Fibroblast of villous mesenchyme (primary cell): Measurements from ENCODE around the gene UBALD1. TPM values are rescaled to one million over a fixed set of nuclear protein-coding genes. Genes with fewer than 3 reads are reported as not detected.
A peak's percentile ranks its signal among the peaks of the same experiment; 100 is the strongest.

Experiments
- DNase-seq: peaks from one replicate; pipeline ENCODE4 v3.0.0-alpha.2; 2010; ENCODE audit warnings: low read depth
- H3K4me3 ChIP-seq: 2 replicates; pipeline ENCODE4 v1.5.1; 2011; ENCODE audit warnings: low read depth, mild to moderate bottlenecking, low read length
- total RNA-seq: library from RNA; depleted of rRNA; stranded (reverse); fragments of >200 nt; gene quantifications from 2 replicates; pipeline ENCODE4 v1.2.3, GENCODE V29; 2012
- TF ChIP-seq, protein P1 (sequence below): IDR thresholded peaks from 2 replicates; pipeline ENCODE4 v1.5.1; 2012; ENCODE audit warnings: low read depth, mild to moderate bottlenecking, low read length; ENCODE audit not compliant: insufficient read depth

Gene UBALD1
- total RNA-seq, 1 donor, result 6.9 TPM

DNA sequence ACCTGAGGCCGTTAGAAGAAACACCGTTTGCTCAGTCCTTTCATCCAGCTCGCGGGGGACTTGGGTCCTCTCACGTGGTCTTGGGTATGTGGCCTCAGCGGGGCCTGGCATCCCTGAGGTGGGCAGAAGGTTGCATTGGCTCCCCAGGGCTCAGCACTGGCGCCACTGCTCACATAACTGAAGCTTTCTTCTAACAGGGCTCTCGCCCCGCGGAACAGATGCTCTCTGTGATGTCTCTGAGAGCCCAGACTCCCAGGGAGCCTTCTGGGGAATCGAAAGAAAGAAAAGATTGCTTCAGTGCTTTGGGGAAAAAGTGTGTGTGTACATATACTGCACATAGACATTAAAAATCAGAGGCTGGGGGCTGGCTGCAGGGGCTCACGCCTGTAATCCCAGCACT, 20.1 kb upstream of the UBALD1 start:
- TF ChIP-seq, protein P1, sequence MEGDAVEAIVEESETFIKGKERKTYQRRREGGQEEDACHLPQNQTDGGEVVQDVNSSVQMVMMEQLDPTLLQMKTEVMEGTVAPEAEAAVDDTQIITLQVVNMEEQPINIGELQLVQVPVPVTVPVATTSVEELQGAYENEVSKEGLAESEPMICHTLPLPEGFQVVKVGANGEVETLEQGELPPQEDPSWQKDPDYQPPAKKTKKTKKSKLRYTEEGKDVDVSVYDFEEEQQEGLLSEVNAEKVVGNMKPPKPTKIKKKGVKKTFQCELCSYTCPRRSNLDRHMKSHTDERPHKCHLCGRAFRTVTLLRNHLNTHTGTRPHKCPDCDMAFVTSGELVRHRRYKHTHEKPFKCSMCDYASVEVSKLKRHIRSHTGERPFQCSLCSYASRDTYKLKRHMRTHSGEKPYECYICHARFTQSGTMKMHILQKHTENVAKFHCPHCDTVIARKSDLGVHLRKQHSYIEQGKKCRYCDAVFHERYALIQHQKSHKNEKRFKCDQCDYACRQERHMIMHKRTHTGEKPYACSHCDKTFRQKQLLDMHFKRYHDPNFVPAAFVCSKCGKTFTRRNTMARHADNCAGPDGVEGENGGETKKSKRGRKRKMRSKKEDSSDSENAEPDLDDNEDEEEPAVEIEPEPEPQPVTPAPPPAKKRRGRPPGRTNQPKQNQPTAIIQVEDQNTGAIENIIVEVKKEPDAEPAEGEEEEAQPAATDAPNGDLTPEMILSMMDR, result no peak
- no peak for DNase-seq
- no peak overlapping the region for H3K4me3 ChIP-seq

DNA sequence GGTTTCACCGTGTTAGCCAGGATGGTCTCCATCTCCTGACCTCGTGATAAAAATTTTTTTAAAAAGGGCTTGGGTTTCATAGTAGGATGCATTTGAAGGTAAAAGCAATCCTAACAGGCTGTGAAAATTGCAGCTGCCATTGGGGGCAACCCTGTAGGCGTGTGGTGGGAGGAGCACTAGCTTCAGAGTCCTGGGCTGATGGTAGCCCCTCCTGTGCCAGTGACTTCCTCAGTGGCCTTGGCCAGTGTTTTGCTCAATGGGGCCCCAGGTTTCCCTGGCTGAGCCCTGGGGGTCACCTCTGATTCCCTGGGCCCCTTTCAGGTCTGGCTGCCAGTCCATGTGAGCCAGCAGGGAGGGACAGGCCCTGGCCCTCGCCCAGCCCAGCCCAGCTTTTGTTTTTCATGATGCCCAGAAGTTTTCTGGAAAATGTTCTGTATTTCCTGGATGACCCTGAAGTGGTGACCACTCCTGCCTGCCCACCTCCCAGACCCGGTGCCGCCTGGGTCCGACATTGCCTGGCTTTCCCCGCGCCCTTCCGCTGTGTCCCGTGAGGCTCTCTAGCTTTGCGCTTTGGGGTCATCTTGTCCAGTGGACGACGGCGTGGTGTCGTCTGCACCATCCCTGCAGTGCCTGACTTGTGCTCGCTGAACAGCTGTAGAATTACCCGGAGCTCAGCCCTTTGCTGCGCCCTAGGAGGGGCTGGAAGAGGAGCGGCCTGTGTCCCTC, 19.4 kb upstream of the UBALD1 start:
- TF ChIP-seq, protein P1, result no peak
- H3K4me3 ChIP-seq, result no peak overlapping the region
- DNase-seq, result no peak

DNA sequence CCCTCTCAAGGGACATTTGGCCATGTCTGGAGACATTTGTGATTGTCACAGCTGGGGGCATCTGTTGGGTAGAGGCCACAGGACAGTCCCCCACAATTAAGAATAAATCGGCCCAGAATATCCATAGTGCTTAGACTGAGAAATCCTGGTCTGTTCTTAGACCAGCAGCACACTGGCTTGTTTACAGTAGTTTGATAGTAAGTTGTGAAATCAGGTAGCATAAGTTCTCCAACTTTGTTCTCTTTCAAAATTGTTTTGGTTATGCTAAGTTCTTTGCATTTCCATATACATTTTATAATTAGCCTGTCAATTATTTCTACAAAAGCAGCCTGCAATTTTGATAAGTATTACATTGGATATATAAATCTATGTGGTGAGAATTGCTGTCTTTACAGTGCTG, 16.8 kb upstream of the UBALD1 start:
- peak; percentile 10 for DNase-seq
- TF ChIP-seq, protein P1, result no peak
- H3K4me3 ChIP-seq, result no peak overlapping the region

DNA sequence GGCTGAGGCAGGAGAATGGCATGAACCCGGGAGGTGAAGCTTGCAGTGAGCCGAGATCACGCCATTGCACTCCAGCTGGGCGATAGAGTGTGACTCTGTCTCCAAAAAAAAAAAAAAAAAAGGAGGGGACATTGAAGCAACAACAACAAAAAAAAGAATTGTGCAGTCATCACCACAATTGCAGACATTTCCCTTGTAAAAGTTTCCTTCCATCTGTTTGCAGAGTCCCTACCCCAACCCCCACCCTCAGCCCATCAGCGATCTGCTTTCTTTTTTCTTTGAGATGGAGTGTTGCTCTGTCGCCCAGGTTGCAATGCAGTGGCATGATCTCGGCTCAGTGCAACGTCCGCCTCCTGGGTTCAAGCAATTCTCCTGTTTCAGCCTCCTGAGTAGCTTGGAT, 13.6 kb upstream of the UBALD1 start:
- no peak overlapping the region for H3K4me3 ChIP-seq
- TF ChIP-seq, protein P1, result no peak
- no peak for DNase-seq

DNA sequence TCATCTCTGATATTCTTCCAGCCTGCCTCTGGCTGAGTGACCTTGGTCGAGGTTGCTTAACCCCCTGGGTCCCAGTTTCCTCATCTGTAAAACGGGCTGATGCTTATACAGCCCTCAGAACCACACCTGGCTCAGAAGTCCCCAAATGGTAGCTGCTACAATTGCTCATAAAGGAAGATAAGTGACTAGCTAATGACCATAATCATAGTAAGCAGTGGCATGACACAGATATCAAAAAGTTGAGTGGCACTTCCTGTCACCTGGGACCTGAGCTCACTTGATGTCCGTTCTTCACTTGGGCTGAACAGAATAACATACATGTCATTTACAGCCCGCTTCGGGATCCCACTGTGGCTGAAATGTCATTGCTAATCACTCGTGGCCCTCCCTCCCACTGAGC, 11.7 kb upstream of the UBALD1 start:
- peak overlapping the region; percentile 70 for H3K4me3 ChIP-seq
- DNase-seq, result no peak
- TF ChIP-seq, protein P1, result no peak

DNA sequence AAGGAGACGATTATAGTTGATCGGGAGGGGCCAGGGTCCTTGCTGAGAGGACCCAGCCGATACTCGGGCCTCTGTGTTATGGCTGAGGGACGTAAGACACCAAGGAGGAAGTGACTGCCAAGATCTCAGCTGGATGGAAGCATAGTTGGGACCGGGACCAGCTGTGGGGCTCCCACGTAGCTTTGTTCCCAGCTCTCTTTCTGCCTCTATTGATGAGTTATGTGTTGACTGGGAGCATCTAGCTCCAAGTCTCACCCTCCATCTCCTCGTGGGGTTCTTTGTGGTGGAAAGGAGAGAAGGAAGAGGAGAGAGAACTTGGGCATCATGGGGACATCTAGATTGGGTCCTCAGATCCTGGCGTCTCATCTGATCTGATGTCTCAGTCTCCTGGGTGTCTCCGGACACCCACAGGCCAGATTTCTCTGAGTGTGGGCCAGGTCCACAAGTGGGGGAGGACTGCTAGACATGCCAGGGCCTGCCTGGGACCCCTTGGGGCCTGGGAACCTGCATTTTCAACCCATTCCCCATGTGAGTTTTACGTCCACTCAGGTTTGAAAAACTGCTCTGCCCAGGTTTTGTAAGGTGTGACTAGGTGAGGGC, 11.0 kb upstream of the UBALD1 start:
- TF ChIP-seq, protein P1, result no peak
- peak overlapping the region; percentile 70 for H3K4me3 ChIP-seq
- DNase-seq, result no peak
